Measurements from ENCODE around the gene ZMYM3.
"Not testable (repeated sequence)": the region's sequence is repeated elsewhere in the genome, so short reads cannot be mapped to it uniquely, and the experiment has no call there.

- not testable (repeated sequence) for TF ChIP-seq EZH2phosphoT487 (IDR thresholded peaks at IDR 0.05; ENCODE audit: borderline replicate concordance, low read depth, low read length); CTCF (conservative IDR thresholded peaks at IDR 0.05; ENCODE audit: low read length)
These were observed 27.4 kb upstream of the ZMYM3 start for GRCh38 chrX:71281300-71281699.
